Measurements from ENCODE around the gene PRG3. TPM values are rescaled to one million over a fixed set of nuclear protein-coding genes. Genes with fewer than 3 reads are reported as not detected.
A peak's percentile ranks its signal among the peaks of the same experiment; 100 is the strongest.

Gene PRG3
- total RNA-seq, 1 experiment from 2014 or later: not detected

- no TSS peak for BruUV-seq (replicated peaks)
- H3K27me3 ChIP-seq (ENCODE audit: insufficient read depth, low read depth): peaks cover 49% of the 10 kb centered on the region
- CTCF ChIA-PET: interaction anchor here (0.7 kb wide), 1 partner anchor 668 kb away, joined by 3 read pairs; no protein-coding TSS in a partner anchor
- H3K4me2 ChIP-seq: no peak overlapping the region
- intact Hi-C loops (cut with micrococcal nuclease; ENCODE audit: unreplicated experiment): no loop called here
- H3K9me3 ChIP-seq (ENCODE audit: insufficient read depth, low read depth): no peaks in the 10 kb centered on the region
- no peaks in the 10 kb centered on the region for H3K36me3 ChIP-seq (ENCODE audit: low read depth)
- no peaks in the 10 kb centered on the region for H4K20me1 ChIP-seq (ENCODE audit: insufficient read depth)
- no peak overlapping the region for H3K27ac ChIP-seq
- no peak overlapping the region for H2AFZ ChIP-seq
- DNase-seq: peak in 1 of 2 experiments; percentile 28
- no peak for TF ChIP-seq CTCF (conservative IDR thresholded peaks at IDR 0.05)
- TF ChIP-seq EZH2 (IDR thresholded peaks at IDR 0.05; ENCODE audit: low read depth): no peak
- H3F3A ChIP-seq (ENCODE audit: insufficient read depth, low read depth): peaks cover 7% of the 10 kb centered on the region; the same call in 1 of the 2 replicates
- POLR2A ChIA-PET (ENCODE audit: unreplicated experiment): no interaction called here
- peaks cover 11% of the 10 kb centered on the region for H3K4me1 ChIP-seq (replicated peaks; ENCODE audit: insufficient read depth)
- no peaks in the 10 kb centered on the region for H3K9me2 ChIP-seq (ENCODE audit: insufficient read depth)
- H3K4me3 ChIP-seq: no peak overlapping the region
- no peaks in the 10 kb centered on the region for H3K79me2 ChIP-seq (ENCODE audit: low read depth)
Observed at GRCh38 chr11:57397394-57397990, 16.5 kb upstream of the PRG3 start.

- CTCF ChIA-PET: no interaction called here
- H3K79me2 ChIP-seq (ENCODE audit: low read depth): no peaks in the 10 kb centered on the region
- H3K4me3 ChIP-seq: no peak overlapping the region
- POLR2A ChIA-PET (ENCODE audit: unreplicated experiment): no interaction called here
- peak in 1 of 2 experiments; percentile 17 for DNase-seq
- no peak overlapping the region for H2AFZ ChIP-seq
- no peaks in the 10 kb centered on the region for H3F3A ChIP-seq (ENCODE audit: insufficient read depth, low read depth)
- TF ChIP-seq EZH2 (IDR thresholded peaks at IDR 0.05; ENCODE audit: low read depth) (no peak), CTCF (conservative IDR thresholded peaks at IDR 0.05) (no peak)
- BruUV-seq (replicated peaks): no TSS peak
- no peaks in the 10 kb centered on the region for H3K9me3 ChIP-seq (ENCODE audit: insufficient read depth, low read depth)
- intact Hi-C loops (cut with micrococcal nuclease; ENCODE audit: unreplicated experiment): no loop called here
- no peak overlapping the region for H3K27ac ChIP-seq
- H3K4me2 ChIP-seq: no peak overlapping the region
- H3K9me2 ChIP-seq (ENCODE audit: insufficient read depth): no peaks in the 10 kb centered on the region
- peaks cover 4% of the 10 kb centered on the region for H3K4me1 ChIP-seq (replicated peaks; ENCODE audit: insufficient read depth)
- peaks cover 56% of the 10 kb centered on the region for H3K27me3 ChIP-seq (ENCODE audit: insufficient read depth, low read depth)
- H4K20me1 ChIP-seq (ENCODE audit: insufficient read depth): no peaks in the 10 kb centered on the region
- H3K36me3 ChIP-seq (ENCODE audit: low read depth): no peaks in the 10 kb centered on the region
Observed at GRCh38 chr11:57396744-57397143, 15.8 kb upstream of the PRG3 start.

- Histone ChIP-seq H3K4me3 (no peak overlapping the region), H3K4me1 (replicated peaks; ENCODE audit: insufficient read depth) (no peaks in the 10 kb centered on the region), H2AFZ (no peak overlapping the region), H3K4me2 (no peak overlapping the region), H3K27ac (no peak overlapping the region), H3K9me2 (ENCODE audit: insufficient read depth) (no peaks in the 10 kb centered on the region), H3K36me3 (ENCODE audit: low read depth) (no peaks in the 10 kb centered on the region), H3K79me2 (ENCODE audit: low read depth) (no peaks in the 10 kb centered on the region), H3K9me3 (ENCODE audit: insufficient read depth, low read depth) (no peaks in the 10 kb centered on the region), H3K27me3 (ENCODE audit: insufficient read depth, low read depth) (peaks cover 63% of the 10 kb centered on the region), H3F3A (ENCODE audit: insufficient read depth, low read depth) (no peaks in the 10 kb centered on the region), H4K20me1 (ENCODE audit: insufficient read depth) (no peaks in the 10 kb centered on the region)
- peak in 1 of 2 experiments; percentile 15 for DNase-seq
- BruUV-seq (replicated peaks): no TSS peak
- intact Hi-C loops (cut with micrococcal nuclease; ENCODE audit: unreplicated experiment): no loop called here
- CTCF ChIA-PET: no interaction called here
- POLR2A ChIA-PET (ENCODE audit: unreplicated experiment): no interaction called here
- no peak for TF ChIP-seq CTCF (conservative IDR thresholded peaks at IDR 0.05)
- TF ChIP-seq EZH2 (IDR thresholded peaks at IDR 0.05; ENCODE audit: low read depth): no peak
Observed at GRCh38 chr11:57395905-57396623, 15.1 kb upstream of the PRG3 start.

Data from PC-9 (cell line).